K562 (cell line): ENCODE data around the gene EIF2S1. TPM values are rescaled to one million over a fixed set of nuclear protein-coding genes. Genes with fewer than 3 reads are reported as not detected.

Experiments used
- ATAC-seq: fragments of 200-7000 bp; cut with Tn5 transposase; 3 replicates; pipeline ENCODE4 v1.9.1; 2020; ENCODE audit warnings: moderate library complexity
- BruUV-seq: library from RNA; stranded (reverse); fragments of 400-500 nt; replicated peaks from 2 replicates; lab custom pipeline; 2021; lab: Mats Ljungman, UMichigan
- CTCF ChIA-PET: fragments of 300-600 bp; formaldehyde crosslinking; extraction: SDS; loops from one replicate; lab custom pipeline; 2021; ENCODE audit warnings: low intra/inter-chr PET ratio; lab: Yijun Ruan, JAX
- POLR2A ChIA-PET: fragments of 300-600, 350-650 bp; sonication (Branson Sonifier 250); formaldehyde crosslinking; extraction: SDS; loops from one replicate; lab custom pipeline; 2021; ENCODE audit warnings: antibody characterized with exemption, inconsistent platforms; lab: Yijun Ruan, JAX
- DNase-seq, 4 experiments: peaks; one replicate each; pipeline versions ENCODE4 v3.0.0 to v3.0.0-alpha.2; 2011 to 2018; ENCODE audit warnings: low spot score in 3 of 4, mixed read lengths in 3 of 4; ENCODE audit errors: extremely low read depth in 1 of 4
- FAIRE-seq: peaks from 2 replicates; lab custom pipeline; 2011; peaks lifted over from hg19 to GRCh38; lab: Jason Lieb, UNC
- H2AFZ ChIP-seq: 2 replicates; pipeline ENCODE4 v1.6.0; 2011; ENCODE audit warnings: low read depth, low read length, control low read depth, inconsistent platforms
- H3K27ac ChIP-seq: fragments of 200-600 bp; 3 replicates; pipeline ENCODE4 v1.8.0; 2011; ENCODE audit warnings: low read depth, mild to moderate bottlenecking, control low read depth, inconsistent platforms, low read length, moderate library complexity, mixed read lengths; ENCODE audit errors: extremely low read depth
- H3K27me3 ChIP-seq, 2 experiments: fragments of 300-600 bp in 1 of 2; 2 replicates in 1 of 2; 3 replicates in 1 of 2; pipeline versions ENCODE4 v1.6.0 to v1.8.0; 2011; ENCODE audit warnings: inconsistent platforms in 2 of 2, low read length in 2 of 2, mild to moderate bottlenecking in 1 of 2, mixed read lengths in 1 of 2, moderate library complexity in 1 of 2; ENCODE audit not compliant: control insufficient read depth in 2 of 2, insufficient read depth in 2 of 2
- H3K36me3 ChIP-seq: fragments of 300-600 bp; 3 replicates; pipeline ENCODE4 v1.8.0; 2011; ENCODE audit warnings: mild to moderate bottlenecking, low read length, inconsistent platforms; ENCODE audit not compliant: control insufficient read depth, insufficient read depth
- H3K4me1 ChIP-seq, 2 experiments: fragments of 200-600 bp in 1 of 2; replicated peaks in 1 of 2; 2 replicates in 1 of 2; 3 replicates in 1 of 2; pipeline versions ENCODE4 v1.5.1 to v1.8.0; 2011; ENCODE audit warnings: inconsistent platforms in 2 of 2, low read length in 2 of 2, mild to moderate bottlenecking in 1 of 2, mixed read lengths in 1 of 2, moderate library complexity in 1 of 2; ENCODE audit not compliant: control insufficient read depth in 2 of 2, insufficient read depth in 2 of 2
- H3K4me2 ChIP-seq: 2 replicates; pipeline ENCODE4 v1.6.1; 2011; ENCODE audit warnings: low read length, control low read depth, inconsistent platforms, mixed read lengths; ENCODE audit not compliant: insufficient read depth
- H3K4me3 ChIP-seq: fragments of 200-600 bp; sonication (generic), shearing (Covaris generic); 2 replicates; pipeline ENCODE4 v1.5.1; 2016; ENCODE audit warnings: control low read depth, inconsistent platforms
- H3K79me2 ChIP-seq: fragments of 200-600 bp; 3 replicates; pipeline ENCODE4 v1.8.0; 2011; ENCODE audit warnings: low read length, inconsistent platforms; ENCODE audit not compliant: control insufficient read depth, insufficient read depth
- H3K9ac ChIP-seq, 2 experiments: 2 replicates each; pipeline versions ENCODE4 v1.6.0 to v1.6.1; 2011; ENCODE audit warnings: low read depth in 2 of 2, low read length in 2 of 2, control low read depth in 1 of 2, inconsistent platforms in 1 of 2, mild to moderate bottlenecking in 1 of 2, mixed read lengths in 1 of 2; ENCODE audit not compliant: insufficient read depth in 1 of 2
- H3K9me1 ChIP-seq: one replicate; pipeline ENCODE4 v1.6.0; 2011; ENCODE audit warnings: inconsistent platforms, mild to moderate bottlenecking, low read length, moderate library complexity; ENCODE audit not compliant: control insufficient read depth, insufficient read depth
- H3K9me3 ChIP-seq: replicated peaks from 2 replicates; pipeline ENCODE4 v1.5.1; 2011; ENCODE audit warnings: low read depth, low read length, inconsistent platforms; ENCODE audit not compliant: control insufficient read depth, insufficient read depth
- H4K20me1 ChIP-seq: replicated peaks from 2 replicates; pipeline ENCODE4 v1.6.1; 2011; ENCODE audit warnings: low read length, inconsistent platforms, mixed read lengths; ENCODE audit not compliant: control insufficient read depth, insufficient read depth
- CEBPZ ChIP-seq: fragments of 150-350 bp; IDR thresholded peaks from 2 replicates; pipeline ENCODE4 v1.6.1; 2014; ENCODE audit warnings: low read depth, mild to moderate bottlenecking, low read length, borderline replicate concordance
- DNMT1 ChIP-seq: fragments of 450-650 bp; IDR thresholded peaks from 2 replicates; pipeline ENCODE4 v1.6.1; 2016; ENCODE audit warnings: antibody characterized with exemption, mild to moderate bottlenecking
- FOXP1 ChIP-seq: sonication (generic); formaldehyde crosslinking; IDR thresholded peaks from 2 replicates; pipeline ENCODE4 v1.8.0; 2022; ENCODE audit warnings: mild to moderate bottlenecking, missing genetic modification reagents
- MEIS2 ChIP-seq: fragments of 450-650 bp; IDR thresholded peaks from 2 replicates; pipeline ENCODE4 v1.6.1; 2014; ENCODE audit warnings: mild to moderate bottlenecking; ENCODE audit not compliant: partially characterized antibody
- MTA1 ChIP-seq: fragments of 450-650 bp; IDR thresholded peaks from 2 replicates; pipeline ENCODE4 v1.6.1; 2017; ENCODE audit warnings: borderline replicate concordance
- PBX2 ChIP-seq, 2 experiments: IDR thresholded peaks in 1 of 2; conservative IDR thresholded peaks in 1 of 2; 2 replicates each; pipeline ENCODE4 v1.6.1; 2016; ENCODE audit warnings: low read depth in 2 of 2, mild to moderate bottlenecking in 1 of 2, missing compliant biosample characterization in 1 of 2, missing genetic modification characterization in 1 of 2, moderate library complexity in 1 of 2
- SFPQ ChIP-seq: fragments of 200-400 bp; formaldehyde crosslinking; IDR thresholded peaks from 2 replicates; pipeline ENCODE4 v1.6.1; 2017; ENCODE audit warnings: mild to moderate bottlenecking, low read depth, low read length, moderate library complexity
- TEAD2 ChIP-seq: fragments of 450-650 bp; IDR thresholded peaks from 2 replicates; pipeline ENCODE4 v1.6.1; 2016; ENCODE audit warnings: missing genetic modification characterization, control low read depth, missing compliant biosample characterization
- ZBTB1 ChIP-seq: sonication (generic); formaldehyde crosslinking; IDR thresholded peaks from 2 replicates; pipeline ENCODE4 v1.8.1; 2023; ENCODE audit warnings: missing genetic modification reagents, low read depth, mild to moderate bottlenecking, borderline replicate concordance
- ZNF77 ChIP-seq: fragments of 250-450 bp; sonication (Bioruptor Pico); IDR thresholded peaks from 2 replicates; pipeline ENCODE4 v1.5.0; 2020
- WGBS: fragments of 100-300 bp; shearing (Covaris generic); methylation state at CpG from one replicate; pipeline ENCODE4 v1.1.6; 2016; ENCODE audit warnings: low coverage, mixed read lengths; ENCODE audit not compliant: insufficient coverage; ENCODE audit errors: missing lambda C conversion rate; 5-methylcytosine and 5-hydroxymethylcytosine counted together
- in situ Hi-C: fragments of 300-500 bp; cut with MboI; formaldehyde crosslinking; loops from 4 replicates; pipeline ENCODE4 v1.15.0; 2018; ENCODE audit warnings: inconsistent platforms, mixed read lengths
- intact Hi-C: fragments of 100-400 bp; cut with micrococcal nuclease; formaldehyde crosslinking; loops from 2 replicates; pipeline ENCODE4 v1.14.2; 2022
- polyA plus RNA-seq, 8 experiments: library from polyadenylated mRNA; depleted of rRNA in 4 of 8; stranded (reverse) in 5 of 8; unstranded in 3 of 8; fragments of >200 nt; fragmentation: Nextera tagmentation in 2 of 8; fragmentation: Illumina TruSeq in 1 of 8; extraction: Ambion mirVana in 2 of 8; extraction: Trizol in 1 of 8; gene quantifications; 2 replicates each; pipeline versions ENCODE4 v1.2.1 to v1.2.3, GENCODE V29; 2011 to 2014; ENCODE audit warnings: inconsistent platforms in 1 of 8, missing spikeins in 1 of 8
- total RNA-seq, 7 experiments: library from RNA; depleted of rRNA in 6 of 7; stranded (reverse); fragments of >200 nt in 6 of 7; fragmentation: Illumina TruSeq in 2 of 7; extraction: Trizol in 2 of 7; gene quantifications; 2 replicates each; pipeline versions ENCODE4 v1.2.1 to v1.2.3, GENCODE V29; 2011 to 2021; ENCODE audit warnings: low replicate concordance in 1 of 7

The EIF2S1 gene
- total and polyA plus RNA-seq, 9 of the 15 experiments (the other 6 are each of a cell fraction or from before 2014, with no cell fraction given): 216 to 1,018 (median 332) TPM

GRCh38 chr14:67432050-67432564, 72.0 kb downstream of the EIF2S1 start:
- Histone ChIP-seq H2AFZ (no peak overlapping the region), H3K79me2 (no peaks in the 10 kb centered on the region), H3K4me3 (no peak overlapping the region), H3K9me3 (no peaks in the 10 kb centered on the region), H4K20me1 (no peaks in the 10 kb centered on the region), H3K27me3 (peaks cover 4 to 14% of the 10 kb centered on the region in 2 experiments; a peak in 4 of 5 replicates), H3K27ac (no peak overlapping the region), H3K9me1 (no peaks in the 10 kb centered on the region), H3K36me3 (no peaks in the 10 kb centered on the region), H3K9ac (no peak overlapping the region), H3K4me1 (peaks cover 8 to 14% of the 10 kb centered on the region in 2 experiments; a peak in 4 of 5 replicates), H3K4me2 (no peak overlapping the region)
- POLR2A ChIA-PET: interaction anchor here (0.9 kb wide), 1 partner anchor 242 kb away, joined by 3 read pairs; no protein-coding TSS in a partner anchor
- no peak for TF ChIP-seq ZBTB1 (CRISPR knock-in tag)
- TF ChIP-seq ZNF77 (CRISPR knock-in tag): no peak
- no peak for TF ChIP-seq TEAD2 (tag)
- no peak for TF ChIP-seq SFPQ
- peak; percentile 32 for TF ChIP-seq MEIS2
- TF ChIP-seq CEBPZ: no peak
- TF ChIP-seq FOXP1: no peak
- TF ChIP-seq MTA1: no peak
- no peak for TF ChIP-seq DNMT1
- TF ChIP-seq PBX2 (CRISPR knock-in tag; IDR thresholded peaks at IDR 0.05; ENCODE audit: low read depth): no peak
- TF ChIP-seq PBX2 (tag; conservative IDR thresholded peaks at IDR 0.05; ENCODE audit: low read depth): peak; percentile 71
- DNase-seq (no peak), ATAC-seq (no peak), FAIRE-seq (no peak)
- 8% methylated on average over 6 of the region's 7 CpGs for WGBS
- BruUV-seq: no TSS peak
- in situ Hi-C loops (loop anchor here (10.0 kb wide), 1 partner anchor 273 kb away; the partner anchor contains the start of gene RDH12), intact Hi-C loops (no loop called here)
- CTCF ChIA-PET: no interaction called here
